Tibial nerve (tissue), 4 donors: ENCODE results near the gene S1PR1. TPM values are rescaled to one million over a fixed set of nuclear protein-coding genes. Genes with fewer than 3 reads are reported as not detected.

Source experiments
- DNase-seq, 2 donors: peaks; one replicate each; pipeline ENCODE4 v3.0.0-alpha.2; 2019; ENCODE audit warnings: low spot score in 2 of 2
- H3K27ac ChIP-seq, 4 donors: fragments of 200-600 bp; sonication (generic) in 3 of 4; one replicate each; pipeline ENCODE4 v1.5.1; 2017 to 2019; ENCODE audit warnings: mild to moderate bottlenecking in 1 of 4
- H3K27me3 ChIP-seq, 2 donors: fragments of 200-600 bp; sonication (generic) in 1 of 2; one replicate each; pipeline versions ENCODE4 v1.5.1 to v1.6.0; 2017 to 2019
- H3K36me3 ChIP-seq, 3 donors: fragments of 200-600 bp; sonication (generic); one replicate each; pipeline ENCODE4 v1.5.1; 2018 to 2019
- H3K4me1 ChIP-seq, 4 donors: fragments of 200-600 bp; sonication (generic) in 3 of 4; one replicate each; pipeline ENCODE4 v1.5.1; 2017 to 2019
- H3K4me3 ChIP-seq, 4 donors: fragments of 200-600 bp; sonication (generic) in 3 of 4; one replicate each; pipeline ENCODE4 v1.5.1; 2017 to 2019; ENCODE audit warnings: mild to moderate bottlenecking in 1 of 4, moderate library complexity in 1 of 4
- H3K9me3 ChIP-seq, 4 donors: fragments of 200-600 bp; sonication (generic) in 3 of 4; one replicate each; pipeline ENCODE4 v1.5.1; 2017 to 2019
- EP300 ChIP-seq, 2 donors: sonication (generic); formaldehyde crosslinking; IDR thresholded peaks; one replicate each; pipeline ENCODE4 v1.6.1; 2017; ENCODE audit warnings: antibody characterized with exemption in 2 of 2, mild to moderate bottlenecking in 1 of 2
- POLR2A ChIP-seq, 2 donors: fragments of 450-650 bp; IDR thresholded peaks; one replicate each; pipeline ENCODE4 v1.6.1; 2017; ENCODE audit warnings: antibody characterized with exemption in 2 of 2, mild to moderate bottlenecking in 2 of 2, moderate library complexity in 2 of 2
- WGBS, 2 donors: methylation state at CpG; one replicate each; pipeline ENCODE4 v1.1.5; 2018; 5-methylcytosine and 5-hydroxymethylcytosine counted together
- total RNA-seq, 4 donors: library from RNA; depleted of rRNA; stranded (reverse); fragments of >200 nt; gene quantifications; one replicate each; pipeline ENCODE4 v1.1.0, GENCODE V29; 2016
- TF ChIP-seq, protein P1 (sequence below), 5 experiments: fragments of 200-600 bp in 3 of 5; fragments of 450-650 bp in 2 of 5; sonication (generic) in 3 of 5; IDR thresholded peaks; one replicate each; pipeline ENCODE4 v1.5.1; 2016 to 2019; ENCODE audit warnings: antibody characterized with exemption in 5 of 5, mild to moderate bottlenecking in 3 of 5, moderate library complexity in 2 of 5

Gene S1PR1
- total RNA-seq, 4 donors from 2014 or later, result 22.2 to 101 (median 59.4) TPM

GRCh38 chr1:101262630-101263348 is 26.0 kb downstream of the S1PR1 start:
- Histone ChIP-seq H3K4me3 (no peak overlapping the region), H3K9me3 (no peaks in the 10 kb centered on the region), H3K36me3 (no peaks in the 10 kb centered on the region), H3K4me1 (peaks cover 0 to 27% (median 0%) of the 10 kb centered on the region in 4 donors), H3K27ac (no peak overlapping the region), H3K27me3 (no peaks in the 10 kb centered on the region)
- TF ChIP-seq POLR2A (IDR thresholded peaks at IDR 0.05), result no peak
- peak in 1 of 2 donors; percentile 17 for TF ChIP-seq EP300 (IDR thresholded peaks at IDR 0.05)
- TF ChIP-seq, protein P1, sequence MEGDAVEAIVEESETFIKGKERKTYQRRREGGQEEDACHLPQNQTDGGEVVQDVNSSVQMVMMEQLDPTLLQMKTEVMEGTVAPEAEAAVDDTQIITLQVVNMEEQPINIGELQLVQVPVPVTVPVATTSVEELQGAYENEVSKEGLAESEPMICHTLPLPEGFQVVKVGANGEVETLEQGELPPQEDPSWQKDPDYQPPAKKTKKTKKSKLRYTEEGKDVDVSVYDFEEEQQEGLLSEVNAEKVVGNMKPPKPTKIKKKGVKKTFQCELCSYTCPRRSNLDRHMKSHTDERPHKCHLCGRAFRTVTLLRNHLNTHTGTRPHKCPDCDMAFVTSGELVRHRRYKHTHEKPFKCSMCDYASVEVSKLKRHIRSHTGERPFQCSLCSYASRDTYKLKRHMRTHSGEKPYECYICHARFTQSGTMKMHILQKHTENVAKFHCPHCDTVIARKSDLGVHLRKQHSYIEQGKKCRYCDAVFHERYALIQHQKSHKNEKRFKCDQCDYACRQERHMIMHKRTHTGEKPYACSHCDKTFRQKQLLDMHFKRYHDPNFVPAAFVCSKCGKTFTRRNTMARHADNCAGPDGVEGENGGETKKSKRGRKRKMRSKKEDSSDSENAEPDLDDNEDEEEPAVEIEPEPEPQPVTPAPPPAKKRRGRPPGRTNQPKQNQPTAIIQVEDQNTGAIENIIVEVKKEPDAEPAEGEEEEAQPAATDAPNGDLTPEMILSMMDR (IDR thresholded peaks at IDR 0.05), result no peak
- 5 to 6% methylated on average over 6 of the region's 6 CpGs for WGBS, 2 donors
- no peak for DNase-seq

DNA sequence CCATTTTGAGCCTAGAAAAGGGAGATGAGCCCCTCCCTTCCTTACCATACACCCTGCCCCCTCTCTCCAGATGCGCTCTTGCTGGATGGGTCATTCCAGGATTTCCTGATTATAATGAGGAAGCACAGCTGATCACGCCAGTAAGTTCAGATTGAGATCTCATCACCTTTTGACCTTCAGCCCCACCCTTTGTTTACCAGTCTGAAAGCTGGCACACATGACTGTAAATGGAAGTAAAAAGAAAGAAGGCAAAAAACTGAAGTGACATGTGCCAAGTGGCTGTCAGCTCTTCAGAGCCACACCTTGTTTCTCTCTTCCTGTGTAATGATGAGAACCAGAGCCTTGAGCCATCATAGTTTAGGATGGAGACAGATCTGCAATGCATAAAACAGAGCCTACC is 27.9 kb downstream of the S1PR1 start:
- peak in 1 of 2 donors; percentile 16 for DNase-seq
- peak in 1 of 2 donors; percentile 69 for TF ChIP-seq EP300 (IDR thresholded peaks at IDR 0.05)
- TF ChIP-seq POLR2A (IDR thresholded peaks at IDR 0.05), result no peak
- TF ChIP-seq, protein P1 (IDR thresholded peaks at IDR 0.05), result no peak
- Histone ChIP-seq H3K27me3 (no peaks in the 10 kb centered on the region), H3K27ac (no peak overlapping the region), H3K4me1 (peaks cover 0 to 23% (median 0%) of the 10 kb centered on the region in 4 donors), H3K9me3 (no peaks in the 10 kb centered on the region), H3K36me3 (no peaks in the 10 kb centered on the region), H3K4me3 (no peak overlapping the region)
- 21 to 36% methylated on average over 2 of the region's 2 CpGs for WGBS, 2 donors

DNA sequence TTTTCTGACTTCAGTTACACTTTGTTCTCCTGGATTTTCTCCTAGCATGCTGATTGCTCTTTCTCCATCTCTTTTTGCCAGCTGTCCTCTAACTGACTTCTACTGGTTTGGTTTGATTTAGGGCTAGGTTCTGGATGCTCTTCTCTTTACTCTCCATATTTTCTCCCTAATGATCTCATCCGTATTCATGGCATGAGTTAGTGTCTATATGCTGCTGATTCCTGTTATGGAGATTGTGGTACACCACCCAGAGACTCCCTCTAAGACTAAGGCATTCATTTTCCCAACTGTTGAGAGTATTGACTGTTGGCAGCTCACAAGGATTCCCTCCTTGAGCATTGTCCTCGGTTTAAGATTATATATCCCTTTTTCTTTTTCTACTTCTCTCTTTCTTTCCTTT is 28.9 kb downstream of the S1PR1 start:
- Histone ChIP-seq H3K9me3 (no peaks in the 10 kb centered on the region), H3K36me3 (no peaks in the 10 kb centered on the region), H3K27ac (no peak overlapping the region), H3K4me1 (peaks cover 0 to 17% (median 0%) of the 10 kb centered on the region in 4 donors), H3K27me3 (no peaks in the 10 kb centered on the region), H3K4me3 (no peak overlapping the region)
- WGBS, 2 donors, result 87 to 89% methylated on average over 2 of the region's 2 CpGs
- DNase-seq, result no peak
- TF ChIP-seq POLR2A (IDR thresholded peaks at IDR 0.05), result no peak
- no peak for TF ChIP-seq EP300 (IDR thresholded peaks at IDR 0.05)
- TF ChIP-seq, protein P1 (IDR thresholded peaks at IDR 0.05), result no peak

- Histone ChIP-seq H3K4me1 (peaks cover 0 to 10% (median 0%) of the 10 kb centered on the region in 4 donors), H3K36me3 (no peaks in the 10 kb centered on the region), H3K27me3 (no peaks in the 10 kb centered on the region), H3K27ac (no peak overlapping the region), H3K9me3 (peaks cover 0 to 10% (median 0%) of the 10 kb centered on the region in 4 donors), H3K4me3 (no peak overlapping the region)
- WGBS, 2 donors, result 81 to 83% methylated on average over 2 of the region's 2 CpGs
- no peak for TF ChIP-seq POLR2A (IDR thresholded peaks at IDR 0.05)
- TF ChIP-seq EP300 (IDR thresholded peaks at IDR 0.05), result no peak
- TF ChIP-seq, protein P1 (IDR thresholded peaks at IDR 0.05), result no peak
- DNase-seq, result no peak
These were observed 30.3 kb downstream of the S1PR1 start for GRCh38 chr1:101267082-101267481.

GRCh38 chr1:101268893-101269292 is 32.1 kb downstream of the S1PR1 start:
- Histone ChIP-seq H3K4me1 (no peaks in the 10 kb centered on the region), H3K27me3 (no peaks in the 10 kb centered on the region), H3K36me3 (no peaks in the 10 kb centered on the region), H3K27ac (no peak overlapping the region), H3K4me3 (no peak overlapping the region), H3K9me3 (peaks cover 0 to 10% (median 0%) of the 10 kb centered on the region in 4 donors)
- no peak for DNase-seq
- TF ChIP-seq, protein P1 (IDR thresholded peaks at IDR 0.05), result no peak
- no peak for TF ChIP-seq POLR2A (IDR thresholded peaks at IDR 0.05)
- no peak for TF ChIP-seq EP300 (IDR thresholded peaks at IDR 0.05)
- 82 to 93% methylated on average over 2 of the region's 2 CpGs for WGBS, 2 donors
